PFSK-1 (cell line): ENCODE measurements around the gene GABBR1.

Experiments used
- FOXP2 ChIP-seq: optimal IDR thresholded peaks from 2 replicates; pipeline ENCODE3; 2011; ENCODE audit warnings: borderline replicate concordance, control low read depth, inconsistent platforms; ENCODE audit not compliant: insufficient read depth; ENCODE audit errors: extremely low read length, extremely low read depth
- POLR2AphosphoS5 ChIP-seq: IDR thresholded peaks from 2 replicates; pipeline ENCODE4 v1.6.1; 2012; ENCODE audit warnings: low read depth, mild to moderate bottlenecking, control low read depth, low read length, moderate library complexity
- REST ChIP-seq, 2 experiments: IDR thresholded peaks; 2 replicates each; pipeline versions ENCODE4 v1.6.1 to v1.8.0; 2011 to 2012; ENCODE audit warnings: low read depth in 2 of 2, low read length in 2 of 2, control low read depth in 1 of 2, inconsistent platforms in 1 of 2, mild to moderate bottlenecking in 1 of 2, moderate library complexity in 1 of 2; ENCODE audit not compliant: insufficient read depth in 1 of 2
- SIN3A ChIP-seq: IDR thresholded peaks from 2 replicates; pipeline ENCODE4 v1.6.1; 2012; ENCODE audit warnings: mild to moderate bottlenecking, low read length, moderate library complexity, borderline replicate concordance; ENCODE audit not compliant: insufficient read depth
- TAF1 ChIP-seq: IDR thresholded peaks from 2 replicates; pipeline ENCODE4 v1.6.1; 2012; ENCODE audit warnings: low read length, control low read depth, borderline replicate concordance; ENCODE audit not compliant: insufficient read depth

Gene GABBR1

GRCh38 chr6:29617782-29618554 lies 15.0 kb downstream of the GABBR1 start:
- no peak for TF ChIP-seq REST (IDR thresholded peaks at IDR 0.05; ENCODE audit: insufficient read depth in 1 of 2, low read depth in 2 of 2, low read length in 2 of 2)
- no peak for TF ChIP-seq POLR2AphosphoS5
- no peak for TF ChIP-seq FOXP2
- TF ChIP-seq TAF1, result no peak
- no peak for TF ChIP-seq SIN3A

GRCh38 chr6:29611426-29611825 lies 21.6 kb downstream of the GABBR1 start:
- TF ChIP-seq FOXP2, result no peak
- TF ChIP-seq REST (IDR thresholded peaks at IDR 0.05; ENCODE audit: insufficient read depth in 1 of 2, low read depth in 2 of 2, low read length in 2 of 2), result no peak
- TF ChIP-seq TAF1, result no peak
- TF ChIP-seq SIN3A, result no peak
- TF ChIP-seq POLR2AphosphoS5, result no peak

GRCh38 chr6:29610540-29610939 lies 22.4 kb downstream of the GABBR1 start:
- no peak for TF ChIP-seq TAF1
- no peak for TF ChIP-seq SIN3A
- TF ChIP-seq POLR2AphosphoS5, result no peak
- no peak for TF ChIP-seq FOXP2
- TF ChIP-seq REST (IDR thresholded peaks at IDR 0.05; ENCODE audit: insufficient read depth in 1 of 2, low read depth in 2 of 2, low read length in 2 of 2), result no peak

- TF ChIP-seq REST (IDR thresholded peaks at IDR 0.05; ENCODE audit: insufficient read depth in 1 of 2, low read depth in 2 of 2, low read length in 2 of 2), result no peak
- TF ChIP-seq SIN3A, result no peak
- TF ChIP-seq TAF1, result no peak
- TF ChIP-seq FOXP2, result no peak
Measured at GRCh38 chr6:29608131-29608530, 24.9 kb downstream of the GABBR1 start.

GRCh38 chr6:29603930-29604329 lies 29.1 kb downstream of the GABBR1 start:
- no peak for TF ChIP-seq SIN3A
- no peak for TF ChIP-seq REST (IDR thresholded peaks at IDR 0.05; ENCODE audit: insufficient read depth in 1 of 2, low read depth in 2 of 2, low read length in 2 of 2)
- no peak for TF ChIP-seq FOXP2
- TF ChIP-seq POLR2AphosphoS5, result no peak
- no peak for TF ChIP-seq TAF1
